ENCODE measurements around the gene VPS52. TPM values are rescaled to one million over a fixed set of nuclear protein-coding genes. Genes with fewer than 3 reads are reported as not detected.

VPS52 gene
- total and polyA plus RNA-seq, 9 of the 15 experiments (the other 6 are each of a cell fraction or from before 2014, with no cell fraction given), result 24.4 to 103 (median 40.2) TPM

DNA sequence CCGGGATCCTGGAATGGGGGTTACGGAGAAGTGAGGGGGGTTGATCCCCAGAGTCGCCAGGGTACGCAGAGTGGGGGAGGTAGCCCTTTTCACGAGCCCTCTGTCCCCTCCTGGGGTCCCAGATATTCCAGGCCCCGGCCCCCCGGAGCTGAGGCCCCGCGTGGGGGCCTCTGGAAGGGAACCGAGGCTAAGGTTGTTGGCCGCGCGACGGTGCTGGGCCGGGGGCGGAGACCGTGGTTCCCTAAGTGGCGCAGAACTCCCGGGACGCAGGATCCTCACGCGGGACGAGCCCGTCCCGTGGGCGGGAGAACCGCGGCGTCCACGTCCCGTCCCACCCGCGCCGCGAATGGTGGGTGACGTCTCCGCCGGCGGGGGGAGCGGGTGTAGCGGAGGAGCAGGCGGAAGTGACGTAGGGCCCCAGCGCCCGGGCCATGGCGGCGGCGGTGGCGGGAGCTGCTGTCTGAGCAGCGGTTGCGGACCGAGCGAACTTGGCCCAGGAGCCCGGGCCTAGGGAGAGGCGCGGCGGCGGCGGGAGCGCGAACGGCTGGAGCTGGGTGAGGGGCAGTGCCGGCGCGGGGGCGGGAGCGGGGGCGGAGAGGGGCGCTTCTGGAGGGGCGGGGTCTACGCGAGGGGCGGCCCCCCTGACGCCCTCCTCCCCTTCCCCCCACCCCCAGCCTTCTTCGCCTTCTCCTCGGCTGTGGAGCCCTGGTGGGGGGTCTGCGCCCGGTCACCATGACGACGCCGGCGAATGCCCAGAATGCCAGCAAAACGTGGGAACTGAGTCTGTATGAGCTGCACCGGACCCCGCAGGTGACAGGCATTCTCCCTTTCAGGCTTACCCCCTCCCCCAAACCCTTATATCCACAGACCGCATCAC lies 63.3 kb downstream of the VPS52 start, which contains the start of gene RING1 (continued):
- TF ChIP-seq JUN (IDR thresholded peaks at IDR 0.05; ENCODE audit: borderline replicate concordance, low read depth, low read length) (0 out of 2 replicates have a peak, but pooled peaks have one; percentile 59), JUN (CRISPR knock-in tag; IDR thresholded peaks at IDR 0.05; ENCODE audit: borderline replicate concordance) (0 out of 2 replicates have a peak, but pooled peaks have one; percentile 16), L3MBTL2 (IDR thresholded peaks at IDR 0.05) (peak; percentile 59; the same call in 1 of the 2 replicates), MYNN (IDR thresholded peaks at IDR 0.05) (no peak), MYNN (CRISPR knock-in tag; IDR thresholded peaks at IDR 0.05) (no peak), SNRNP70 (optimal IDR thresholded peaks at IDR 0.05; ENCODE audit: low read depth, low read length) (no peak), SREBF1 (IDR thresholded peaks at IDR 0.05; ENCODE audit: borderline replicate concordance, low read depth, low read length) (no peak), HMG20A (CRISPR knock-in tag; conservative IDR thresholded peaks at IDR 0.05) (no peak), SP1 (CRISPR knock-in tag; IDR thresholded peaks at IDR 0.05) (peak; percentile 73), ZNF239 (CRISPR knock-in tag; IDR thresholded peaks at IDR 0.05) (no peak), ZNF507 (tag; conservative IDR thresholded peaks at IDR 0.05) (no peak)
- TF ChIP-seq, protein P1, sequence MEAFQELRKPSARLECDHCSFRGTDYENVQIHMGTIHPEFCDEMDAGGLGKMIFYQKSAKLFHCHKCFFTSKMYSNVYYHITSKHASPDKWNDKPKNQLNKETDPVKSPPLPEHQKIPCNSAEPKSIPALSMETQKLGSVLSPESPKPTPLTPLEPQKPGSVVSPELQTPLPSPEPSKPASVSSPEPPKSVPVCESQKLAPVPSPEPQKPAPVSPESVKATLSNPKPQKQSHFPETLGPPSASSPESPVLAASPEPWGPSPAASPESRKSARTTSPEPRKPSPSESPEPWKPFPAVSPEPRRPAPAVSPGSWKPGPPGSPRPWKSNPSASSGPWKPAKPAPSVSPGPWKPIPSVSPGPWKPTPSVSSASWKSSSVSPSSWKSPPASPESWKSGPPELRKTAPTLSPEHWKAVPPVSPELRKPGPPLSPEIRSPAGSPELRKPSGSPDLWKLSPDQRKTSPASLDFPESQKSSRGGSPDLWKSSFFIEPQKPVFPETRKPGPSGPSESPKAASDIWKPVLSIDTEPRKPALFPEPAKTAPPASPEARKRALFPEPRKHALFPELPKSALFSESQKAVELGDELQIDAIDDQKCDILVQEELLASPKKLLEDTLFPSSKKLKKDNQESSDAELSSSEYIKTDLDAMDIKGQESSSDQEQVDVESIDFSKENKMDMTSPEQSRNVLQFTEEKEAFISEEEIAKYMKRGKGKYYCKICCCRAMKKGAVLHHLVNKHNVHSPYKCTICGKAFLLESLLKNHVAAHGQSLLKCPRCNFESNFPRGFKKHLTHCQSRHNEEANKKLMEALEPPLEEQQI (IDR thresholded peaks at IDR 0.05), result no peak
- TF ChIP-seq, protein P2, sequence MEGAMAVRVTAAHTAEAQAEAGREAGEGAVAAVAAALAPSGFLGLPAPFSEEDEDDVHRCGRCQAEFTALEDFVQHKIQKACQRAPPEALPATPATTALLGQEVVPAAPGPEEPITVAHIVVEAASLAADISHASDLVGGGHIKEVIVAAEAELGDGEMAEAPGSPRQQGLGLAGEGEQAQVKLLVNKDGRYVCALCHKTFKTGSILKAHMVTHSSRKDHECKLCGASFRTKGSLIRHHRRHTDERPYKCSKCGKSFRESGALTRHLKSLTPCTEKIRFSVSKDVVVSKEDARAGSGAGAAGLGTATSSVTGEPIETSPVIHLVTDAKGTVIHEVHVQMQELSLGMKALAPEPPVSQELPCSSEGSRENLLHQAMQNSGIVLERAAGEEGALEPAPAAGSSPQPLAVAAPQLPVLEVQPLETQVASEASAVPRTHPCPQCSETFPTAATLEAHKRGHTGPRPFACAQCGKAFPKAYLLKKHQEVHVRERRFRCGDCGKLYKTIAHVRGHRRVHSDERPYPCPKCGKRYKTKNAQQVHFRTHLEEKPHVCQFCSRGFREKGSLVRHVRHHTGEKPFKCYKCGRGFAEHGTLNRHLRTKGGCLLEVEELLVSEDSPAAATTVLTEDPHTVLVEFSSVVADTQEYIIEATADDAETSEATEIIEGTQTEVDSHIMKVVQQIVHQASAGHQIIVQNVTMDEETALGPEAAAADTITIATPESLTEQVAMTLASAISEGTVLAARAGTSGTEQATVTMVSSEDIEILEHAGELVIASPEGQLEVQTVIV (CRISPR knock-in tag; IDR thresholded peaks at IDR 0.05; ENCODE audit: borderline replicate concordance), result no peak
- TF ChIP-seq, protein P3, sequence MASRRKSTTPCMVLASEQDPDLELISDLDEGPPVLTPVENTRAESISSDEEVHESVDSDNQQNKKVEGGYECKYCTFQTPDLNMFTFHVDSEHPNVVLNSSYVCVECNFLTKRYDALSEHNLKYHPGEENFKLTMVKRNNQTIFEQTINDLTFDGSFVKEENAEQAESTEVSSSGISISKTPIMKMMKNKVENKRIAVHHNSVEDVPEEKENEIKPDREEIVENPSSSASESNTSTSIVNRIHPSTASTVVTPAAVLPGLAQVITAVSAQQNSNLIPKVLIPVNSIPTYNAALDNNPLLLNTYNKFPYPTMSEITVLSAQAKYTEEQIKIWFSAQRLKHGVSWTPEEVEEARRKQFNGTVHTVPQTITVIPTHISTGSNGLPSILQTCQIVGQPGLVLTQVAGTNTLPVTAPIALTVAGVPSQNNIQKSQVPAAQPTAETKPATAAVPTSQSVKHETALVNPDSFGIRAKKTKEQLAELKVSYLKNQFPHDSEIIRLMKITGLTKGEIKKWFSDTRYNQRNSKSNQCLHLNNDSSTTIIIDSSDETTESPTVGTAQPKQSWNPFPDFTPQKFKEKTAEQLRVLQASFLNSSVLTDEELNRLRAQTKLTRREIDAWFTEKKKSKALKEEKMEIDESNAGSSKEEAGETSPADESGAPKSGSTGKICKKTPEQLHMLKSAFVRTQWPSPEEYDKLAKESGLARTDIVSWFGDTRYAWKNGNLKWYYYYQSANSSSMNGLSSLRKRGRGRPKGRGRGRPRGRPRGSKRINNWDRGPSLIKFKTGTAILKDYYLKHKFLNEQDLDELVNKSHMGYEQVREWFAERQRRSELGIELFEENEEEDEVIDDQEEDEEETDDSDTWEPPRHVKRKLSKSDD (conservative IDR thresholded peaks at IDR 0.05; ENCODE audit: low read length), result no peak
- TF ChIP-seq, protein P4, sequence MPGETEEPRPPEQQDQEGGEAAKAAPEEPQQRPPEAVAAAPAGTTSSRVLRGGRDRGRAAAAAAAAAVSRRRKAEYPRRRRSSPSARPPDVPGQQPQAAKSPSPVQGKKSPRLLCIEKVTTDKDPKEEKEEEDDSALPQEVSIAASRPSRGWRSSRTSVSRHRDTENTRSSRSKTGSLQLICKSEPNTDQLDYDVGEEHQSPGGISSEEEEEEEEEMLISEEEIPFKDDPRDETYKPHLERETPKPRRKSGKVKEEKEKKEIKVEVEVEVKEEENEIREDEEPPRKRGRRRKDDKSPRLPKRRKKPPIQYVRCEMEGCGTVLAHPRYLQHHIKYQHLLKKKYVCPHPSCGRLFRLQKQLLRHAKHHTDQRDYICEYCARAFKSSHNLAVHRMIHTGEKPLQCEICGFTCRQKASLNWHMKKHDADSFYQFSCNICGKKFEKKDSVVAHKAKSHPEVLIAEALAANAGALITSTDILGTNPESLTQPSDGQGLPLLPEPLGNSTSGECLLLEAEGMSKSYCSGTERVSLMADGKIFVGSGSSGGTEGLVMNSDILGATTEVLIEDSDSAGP (CRISPR knock-in tag; IDR thresholded peaks at IDR 0.05), result peak; percentile 59; the same call in 1 of the 2 replicates
- TF ChIP-seq, protein P5, sequence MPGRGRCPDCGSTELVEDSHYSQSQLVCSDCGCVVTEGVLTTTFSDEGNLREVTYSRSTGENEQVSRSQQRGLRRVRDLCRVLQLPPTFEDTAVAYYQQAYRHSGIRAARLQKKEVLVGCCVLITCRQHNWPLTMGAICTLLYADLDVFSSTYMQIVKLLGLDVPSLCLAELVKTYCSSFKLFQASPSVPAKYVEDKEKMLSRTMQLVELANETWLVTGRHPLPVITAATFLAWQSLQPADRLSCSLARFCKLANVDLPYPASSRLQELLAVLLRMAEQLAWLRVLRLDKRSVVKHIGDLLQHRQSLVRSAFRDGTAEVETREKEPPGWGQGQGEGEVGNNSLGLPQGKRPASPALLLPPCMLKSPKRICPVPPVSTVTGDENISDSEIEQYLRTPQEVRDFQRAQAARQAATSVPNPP (IDR thresholded peaks at IDR 0.05; ENCODE audit: borderline replicate concordance, insufficient read depth, insufficient read length), result no peak
